Measurements from ENCODE around the gene INPP5A.
"Not testable (repeated sequence)": the region's sequence is repeated elsewhere in the genome, so short reads cannot be mapped to it uniquely, and the experiment has no call there.

INPP5A gene

DNA sequence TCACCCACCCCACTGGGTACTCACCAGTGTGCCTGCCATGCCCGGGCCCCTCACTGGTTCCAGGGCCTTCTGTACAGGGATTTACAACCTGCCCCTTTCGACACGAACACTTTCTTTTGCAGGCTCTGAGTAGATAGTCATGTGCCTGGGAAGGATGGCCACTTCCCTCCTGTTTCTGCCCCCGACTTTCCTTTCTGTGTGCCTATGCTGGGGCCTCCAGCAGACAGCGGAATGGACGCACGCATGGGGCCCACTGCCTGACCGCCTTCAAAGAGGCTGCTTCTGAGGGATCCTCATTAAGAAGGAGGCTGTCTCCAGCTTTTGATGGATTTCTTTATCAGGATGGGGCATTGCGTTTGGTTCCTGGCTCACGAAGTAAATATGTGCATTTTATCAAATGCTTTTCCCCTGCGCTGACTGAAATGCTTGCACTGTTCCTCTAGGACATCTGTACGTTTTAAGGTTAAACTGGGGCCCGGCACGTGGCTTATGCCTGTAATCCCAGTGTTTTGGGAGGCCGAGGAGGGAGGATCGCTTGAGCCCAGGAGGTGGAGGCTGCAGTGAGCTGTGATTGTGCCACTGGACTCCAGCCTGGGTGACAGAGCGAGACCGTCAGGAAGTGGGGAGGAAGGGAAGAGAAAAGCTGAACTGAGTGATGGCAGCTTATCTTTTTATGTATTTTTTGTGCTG is 277.7 kb downstream of the INPP5A start:
- Histone ChIP-seq H2AFZ (ENCODE audit: low read length) (no peak overlapping the region), H3K9ac (ENCODE audit: low read depth, low read length, poor library complexity, severe bottlenecking) (no peak overlapping the region), H3K4me2 (ENCODE audit: low read depth, low read length, poor library complexity, severe bottlenecking) (no peak overlapping the region), H3K36me3 (ENCODE audit: insufficient read depth, low read length) (no peaks in the 10 kb centered on the region), H3F3A (ENCODE audit: low read depth) (no peaks in the 10 kb centered on the region), H4K20me1 (ENCODE audit: insufficient read depth, low read length, poor library complexity, severe bottlenecking) (no peaks in the 10 kb centered on the region), H3K9me3 (ENCODE audit: insufficient read depth, low read depth, low read length) (no peaks in the 10 kb centered on the region; the same call in 1 of the 2 replicates), H3K4me3 (ENCODE audit: low read length, poor library complexity, severe bottlenecking) (no peak overlapping the region), H3K4me1 (ENCODE audit: insufficient read depth, low read length, poor library complexity, severe bottlenecking) (no peaks in the 10 kb centered on the region), H3K79me2 (ENCODE audit: insufficient read depth, low read length) (no peaks in the 10 kb centered on the region), H3K27me3 (ENCODE audit: insufficient read depth, low read length, poor library complexity, severe bottlenecking) (no peaks in the 10 kb centered on the region), H3K9me2 (replicated peaks; ENCODE audit: low read depth, low read length) (no peaks in the 10 kb centered on the region)
- TF ChIP-seq EZH2phosphoT487 (IDR thresholded peaks at IDR 0.05; ENCODE audit: borderline replicate concordance), result no peak

GRCh38 chr10:132816718-132817117 is 279.1 kb downstream of the INPP5A start:
- no peaks in the 10 kb centered on the region for H3K79me2 ChIP-seq (ENCODE audit: insufficient read depth, low read length)
- H3K9me3 ChIP-seq (ENCODE audit: insufficient read depth, low read depth, low read length), result no peaks in the 10 kb centered on the region; the same call in 1 of the 2 replicates
- no peak overlapping the region for H2AFZ ChIP-seq (ENCODE audit: low read length)
- no peak for TF ChIP-seq EZH2phosphoT487 (IDR thresholded peaks at IDR 0.05; ENCODE audit: borderline replicate concordance)
- TF ChIP-seq, protein P1, sequence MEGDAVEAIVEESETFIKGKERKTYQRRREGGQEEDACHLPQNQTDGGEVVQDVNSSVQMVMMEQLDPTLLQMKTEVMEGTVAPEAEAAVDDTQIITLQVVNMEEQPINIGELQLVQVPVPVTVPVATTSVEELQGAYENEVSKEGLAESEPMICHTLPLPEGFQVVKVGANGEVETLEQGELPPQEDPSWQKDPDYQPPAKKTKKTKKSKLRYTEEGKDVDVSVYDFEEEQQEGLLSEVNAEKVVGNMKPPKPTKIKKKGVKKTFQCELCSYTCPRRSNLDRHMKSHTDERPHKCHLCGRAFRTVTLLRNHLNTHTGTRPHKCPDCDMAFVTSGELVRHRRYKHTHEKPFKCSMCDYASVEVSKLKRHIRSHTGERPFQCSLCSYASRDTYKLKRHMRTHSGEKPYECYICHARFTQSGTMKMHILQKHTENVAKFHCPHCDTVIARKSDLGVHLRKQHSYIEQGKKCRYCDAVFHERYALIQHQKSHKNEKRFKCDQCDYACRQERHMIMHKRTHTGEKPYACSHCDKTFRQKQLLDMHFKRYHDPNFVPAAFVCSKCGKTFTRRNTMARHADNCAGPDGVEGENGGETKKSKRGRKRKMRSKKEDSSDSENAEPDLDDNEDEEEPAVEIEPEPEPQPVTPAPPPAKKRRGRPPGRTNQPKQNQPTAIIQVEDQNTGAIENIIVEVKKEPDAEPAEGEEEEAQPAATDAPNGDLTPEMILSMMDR (conservative IDR thresholded peaks at IDR 0.05; ENCODE audit: low read length), result no peak
- H3K4me1 ChIP-seq (ENCODE audit: insufficient read depth, low read length, poor library complexity, severe bottlenecking), result no peaks in the 10 kb centered on the region
- H3K27me3 ChIP-seq (ENCODE audit: insufficient read depth, low read length, poor library complexity, severe bottlenecking), result no peaks in the 10 kb centered on the region
- H3K9ac ChIP-seq (ENCODE audit: low read depth, low read length, poor library complexity, severe bottlenecking), result no peak overlapping the region
- no peak overlapping the region for H3K4me3 ChIP-seq (ENCODE audit: low read length, poor library complexity, severe bottlenecking)
- no peaks in the 10 kb centered on the region for H3F3A ChIP-seq (ENCODE audit: low read depth)
- no peaks in the 10 kb centered on the region for H3K36me3 ChIP-seq (ENCODE audit: insufficient read depth, low read length)
- H4K20me1 ChIP-seq (ENCODE audit: insufficient read depth, low read length, poor library complexity, severe bottlenecking), result no peaks in the 10 kb centered on the region
- no peaks in the 10 kb centered on the region for H3K9me2 ChIP-seq (replicated peaks; ENCODE audit: low read depth, low read length)
- no peak overlapping the region for H3K4me2 ChIP-seq (ENCODE audit: low read depth, low read length, poor library complexity, severe bottlenecking)

GRCh38 chr10:132817701-132818211 is 280.2 kb downstream of the INPP5A start:
- TF ChIP-seq, protein P1 (conservative IDR thresholded peaks at IDR 0.05; ENCODE audit: low read length), result no peak
- Histone ChIP-seq H3K9me3 (ENCODE audit: insufficient read depth, low read depth, low read length) (no peaks in the 10 kb centered on the region; the same call in 1 of the 2 replicates), H3K9me2 (replicated peaks; ENCODE audit: low read depth, low read length) (no peaks in the 10 kb centered on the region), H2AFZ (ENCODE audit: low read length) (no peak overlapping the region), H3K27me3 (ENCODE audit: insufficient read depth, low read length, poor library complexity, severe bottlenecking) (no peaks in the 10 kb centered on the region), H3K4me3 (ENCODE audit: low read length, poor library complexity, severe bottlenecking) (no peak overlapping the region), H3K36me3 (ENCODE audit: insufficient read depth, low read length) (no peaks in the 10 kb centered on the region), H3K4me1 (ENCODE audit: insufficient read depth, low read length, poor library complexity, severe bottlenecking) (no peaks in the 10 kb centered on the region), H3K4me2 (ENCODE audit: low read depth, low read length, poor library complexity, severe bottlenecking) (no peak overlapping the region), H3K79me2 (ENCODE audit: insufficient read depth, low read length) (no peaks in the 10 kb centered on the region), H3F3A (ENCODE audit: low read depth) (no peaks in the 10 kb centered on the region), H3K9ac (ENCODE audit: low read depth, low read length, poor library complexity, severe bottlenecking) (no peak overlapping the region), H4K20me1 (ENCODE audit: insufficient read depth, low read length, poor library complexity, severe bottlenecking) (no peaks in the 10 kb centered on the region)

GRCh38 chr10:132820056-132820455 is 282.5 kb downstream of the INPP5A start:
- no peaks in the 10 kb centered on the region for H3F3A ChIP-seq (ENCODE audit: low read depth)
- no peaks in the 10 kb centered on the region for H4K20me1 ChIP-seq (ENCODE audit: insufficient read depth, low read length, poor library complexity, severe bottlenecking)
- H3K79me2 ChIP-seq (ENCODE audit: insufficient read depth, low read length), result no peaks in the 10 kb centered on the region
- H3K36me3 ChIP-seq (ENCODE audit: insufficient read depth, low read length), result no peaks in the 10 kb centered on the region
- H3K27me3 ChIP-seq (ENCODE audit: insufficient read depth, low read length, poor library complexity, severe bottlenecking), result no peaks in the 10 kb centered on the region
- H3K4me2 ChIP-seq (ENCODE audit: low read depth, low read length, poor library complexity, severe bottlenecking), result no peak overlapping the region
- H3K9ac ChIP-seq (ENCODE audit: low read depth, low read length, poor library complexity, severe bottlenecking), result no peak overlapping the region
- H3K4me1 ChIP-seq (ENCODE audit: insufficient read depth, low read length, poor library complexity, severe bottlenecking), result no peaks in the 10 kb centered on the region
- no peaks in the 10 kb centered on the region; the same call in 1 of the 2 replicates for H3K9me3 ChIP-seq (ENCODE audit: insufficient read depth, low read depth, low read length)
- no peak overlapping the region for H2AFZ ChIP-seq (ENCODE audit: low read length)
- TF ChIP-seq, protein P1 (conservative IDR thresholded peaks at IDR 0.05; ENCODE audit: low read length), result no peak
- TF ChIP-seq EZH2phosphoT487 (IDR thresholded peaks at IDR 0.05; ENCODE audit: borderline replicate concordance), result no peak
- no peak overlapping the region for H3K4me3 ChIP-seq (ENCODE audit: low read length, poor library complexity, severe bottlenecking)
- H3K9me2 ChIP-seq (replicated peaks; ENCODE audit: low read depth, low read length), result no peaks in the 10 kb centered on the region

- not testable (repeated sequence) for H3K9me2 ChIP-seq (replicated peaks; ENCODE audit: low read depth, low read length); H3K36me3 ChIP-seq (ENCODE audit: insufficient read depth, low read length); H3K4me3 ChIP-seq (ENCODE audit: low read length, poor library complexity, severe bottlenecking); H3K79me2 ChIP-seq (ENCODE audit: insufficient read depth, low read length); H3K4me1 ChIP-seq (ENCODE audit: insufficient read depth, low read length, poor library complexity, severe bottlenecking); H3K9me3 ChIP-seq (ENCODE audit: insufficient read depth, low read depth, low read length); H3K27me3 ChIP-seq (ENCODE audit: insufficient read depth, low read length, poor library complexity, severe bottlenecking); H2AFZ ChIP-seq (ENCODE audit: low read length); H4K20me1 ChIP-seq (ENCODE audit: insufficient read depth, low read length, poor library complexity, severe bottlenecking); H3K9ac ChIP-seq (ENCODE audit: low read depth, low read length, poor library complexity, severe bottlenecking); H3F3A ChIP-seq (ENCODE audit: low read depth); H3K4me2 ChIP-seq (ENCODE audit: low read depth, low read length, poor library complexity, severe bottlenecking)
Measured at GRCh38 chr10:132825783-132826523, 288.4 kb downstream of the INPP5A start.

Measured in Loucy (cell line).